ENCODE data around the gene GATA2. TPM values are rescaled to one million over a fixed set of nuclear protein-coding genes. Genes with fewer than 3 reads are reported as not detected.
A peak's percentile ranks its signal among the peaks of the same experiment; 100 is the strongest.

GATA2 gene
- total and polyA plus RNA-seq, 2 of the 8 experiments (the other 6 are each of a cell fraction or from before 2014, with no cell fraction given) = 0.03 to 0.30 TPM

GRCh38 chr3:128481438-128481942 is 11.5 kb downstream of the GATA2 start:
- Histone ChIP-seq H4K8ac (ENCODE audit: extremely low read depth, insufficient read depth, low read length) (no peak overlapping the region), H3K14ac (ENCODE audit: insufficient read length) (no peak overlapping the region), H3K36me3 (ENCODE audit: control insufficient read depth in 2 of 4, insufficient read depth in 4 of 4, low read length in 3 of 4) (no peaks in the 10 kb centered on the region; a peak in 1 of 8 replicates), H2BK120ac (replicated peaks; ENCODE audit: low read depth, low read length) (no peak overlapping the region), H3K4me3 (ENCODE audit: extremely low read depth in 1 of 4, insufficient read depth in 2 of 4, low read depth in 3 of 4, low read length in 4 of 4) (peak overlapping the region in 1 of 4 experiments; percentile 48; a peak in 2 of 8 replicates), H4K5ac (ENCODE audit: insufficient read length, low read depth, low read length) (no peak overlapping the region), H3K56ac (replicated peaks; ENCODE audit: insufficient read length, low read depth, low read length) (no peak overlapping the region), H3K4me1 (replicated peaks in 1 of 4; ENCODE audit: control insufficient read depth in 3 of 4, insufficient read depth in 4 of 4, low read length in 3 of 4) (peaks cover 8 to 53% (median 40%) of the 10 kb centered on the region in 4 experiments), H4K20me1 (replicated peaks in 1 of 2; ENCODE audit: control insufficient read depth in 1 of 2, insufficient read depth in 2 of 2, low read length in 2 of 2) (peaks cover 16 to 20% of the 10 kb centered on the region in 2 experiments), H2AFZ (ENCODE audit: low read length) (no peak overlapping the region), H2BK5ac (ENCODE audit: low read depth, low read length) (no peak overlapping the region), H3K27me3 (replicated peaks in 1 of 4; ENCODE audit: control insufficient read depth in 3 of 4, extremely low read depth in 1 of 4, insufficient read depth in 3 of 4, low read length in 3 of 4) (peaks cover 86 to 100% (median 98%) of the 10 kb centered on the region in 4 experiments), H2BK15ac (ENCODE audit: low read length) (0 out of 2 replicates have a peak overlapping the region, but pooled peaks have one; percentile 65), H3K27ac (ENCODE audit: low read depth, low read length) (no peak overlapping the region), H3K9me3 (ENCODE audit: insufficient read depth in 2 of 2, low read depth in 1 of 2, low read length in 1 of 2) (0 out of 4 replicates have a peak, but pooled peaks cover 0 to 3% of the 10 kb centered on the region in 2 experiments), H3K79me1 (ENCODE audit: low read depth, low read length) (no peaks in the 10 kb centered on the region), H3K4me2 (ENCODE audit: insufficient read depth in 1 of 2, low read depth in 2 of 2, low read length in 2 of 2) (peak overlapping the region; percentile 43 to 63), H3K4ac (replicated peaks; ENCODE audit: insufficient read length, low read depth, low read length) (no peak overlapping the region), H4K91ac (replicated peaks; ENCODE audit: insufficient read length, low read length) (no peak overlapping the region), H2AK5ac (ENCODE audit: low read depth, low read length) (no peak overlapping the region), H2BK20ac (ENCODE audit: low read length) (no peak overlapping the region), H2BK12ac (ENCODE audit: low read depth, low read length) (no peak overlapping the region), H3K23ac (ENCODE audit: insufficient read length) (no peak overlapping the region), H3K18ac (ENCODE audit: extremely low read depth, low read length) (no peak overlapping the region), H3K9ac (replicated peaks in 1 of 4; ENCODE audit: extremely low read depth in 1 of 4, low read depth in 3 of 4, low read length in 3 of 4) (no peak overlapping the region), H3K79me2 (ENCODE audit: control insufficient read depth in 1 of 2, insufficient read depth in 2 of 2, low read length in 2 of 2) (no peaks in the 10 kb centered on the region), H3K23me2 (ENCODE audit: low read depth, low read length) (peaks cover 3% of the 10 kb centered on the region; the same call in 1 of the 2 replicates)
- no peak for DNase-seq (ENCODE audit: low read depth in 1 of 2, low spot score in 2 of 2)
- no peak for FAIRE-seq
- TF ChIP-seq RAD21 (IDR thresholded peaks at IDR 0.05 in 1 of 2, conservative IDR thresholded peaks at IDR 0.05 in 1 of 2; ENCODE audit: low read depth in 2 of 2, low read length in 2 of 2) = no peak
- peak; percentile 10 for TF ChIP-seq EZH2 (IDR thresholded peaks at IDR 0.05; ENCODE audit: low read depth, low read length, severe bottlenecking)
- no peak for TF ChIP-seq RNF2 (IDR thresholded peaks at IDR 0.05; ENCODE audit: borderline replicate concordance, low read depth, low read length, missing control alignments, poor library complexity, severe bottlenecking)
- no peak for TF ChIP-seq CHD1 (IDR thresholded peaks at IDR 0.05; ENCODE audit: low read depth, low read length)
- peak; percentile 17 for TF ChIP-seq SUZ12 (IDR thresholded peaks at IDR 0.05; ENCODE audit: low read length)
- TF ChIP-seq TEAD4 (IDR thresholded peaks at IDR 0.05; ENCODE audit: low read depth, low read length) = no peak
- no peak for TF ChIP-seq SIX5 (IDR thresholded peaks at IDR 0.05; ENCODE audit: low read depth, low read length)
- WGBS, 2 experiments (ENCODE audit: extremely low coverage in 1 of 2, insufficient coverage in 1 of 2, insufficient read length in 1 of 2, insufficient replicate concordance in 2 of 2, low coverage in 1 of 2, low lambda C conversion rate in 2 of 2, missing lambda C conversion rate in 1 of 2) = 13% methylated on average over 12 of the region's 19 CpGs; no CpG with 5 or more reads in 1 of the 2 experiments
- CTCF ChIA-PET (ENCODE audit: partially characterized antibody) = interaction anchor here (0.9 to 7.9 kb wide), 15 partner anchors 8 to 61 kb away, joined by 3 to 42 read pairs (median 9); partner anchors contain the start of gene GATA2
- POLR2A ChIA-PET (ENCODE audit: partially characterized antibody) = interaction anchor here (0.8 to 3.5 kb wide), 4 partner anchors 9 to 49 kb away, joined by 3 to 13 read pairs (median 9); partner anchors contain the start of gene GATA2
